Measurements from ENCODE around the gene KRT6B.
"Not testable (repeated sequence)": the region's sequence is repeated elsewhere in the genome, so short reads cannot be mapped to it uniquely, and the experiment has no call there.

Gene KRT6B

GRCh38 chr12:52410589-52411248 is 41.2 kb downstream of the KRT6B start:
- not testable (repeated sequence) for DNase-seq

GRCh38 chr12:52407918-52408317 is 44.0 kb downstream of the KRT6B start:
- DNase-seq, result no peak

GRCh38 chr12:52405922-52406385 is 46.0 kb downstream of the KRT6B start, which contains the start of gene KRT82:
Gene KRT82 (minus strand): TSS chr12:52406335. CDS start chr12:52406277, 58 bp downstream.
- no peak for DNase-seq

- no peak for DNase-seq
These were observed 47.0 kb downstream of the KRT6B start for GRCh38 chr12:52404951-52405350.

- no peak for DNase-seq
These were observed 48.4 kb downstream of the KRT6B start for GRCh38 chr12:52403561-52403960.

GRCh38 chr12:52402873-52403540 is 48.9 kb downstream of the KRT6B start:
- no peak for DNase-seq

- DNase-seq, result no peak
These were observed 49.6 kb downstream of the KRT6B start for GRCh38 chr12:52402377-52402776.

GRCh38 chr12:52401926-52402325 is 50.0 kb downstream of the KRT6B start:
- no peak for DNase-seq

- DNase-seq, result no peak
These were observed 50.4 kb downstream of the KRT6B start for GRCh38 chr12:52401526-52401925.

GRCh38 chr12:52400906-52401305 is 51.0 kb downstream of the KRT6B start:
- DNase-seq, result no peak

GRCh38 chr12:52399756-52400155 is 52.2 kb downstream of the KRT6B start:
- no peak for DNase-seq

- DNase-seq, result no peak
These were observed 53.8 kb downstream of the KRT6B start for GRCh38 chr12:52398176-52398575.

GRCh38 chr12:52396656-52397055 is 55.3 kb downstream of the KRT6B start:
- no peak for DNase-seq
